Breast epithelium (tissue), 4 donors: ENCODE results near the gene PTPRZ1. TPM values are rescaled to one million over a fixed set of nuclear protein-coding genes. Genes with fewer than 3 reads are reported as not detected.

Source experiments
- DNase-seq, 2 donors: peaks; one replicate each; pipeline ENCODE4 v3.0.0-alpha.2; 2019; ENCODE audit warnings: low spot score in 2 of 2
- H3K27ac ChIP-seq, 2 donors: fragments of 200-600 bp; sonication (generic) in 1 of 2; one replicate each; pipeline ENCODE4 v1.5.1; 2016 to 2019; ENCODE audit warnings: mild to moderate bottlenecking in 1 of 2
- H3K27me3 ChIP-seq, 2 donors: fragments of 200-600 bp; sonication (generic) in 1 of 2; one replicate each; pipeline versions ENCODE4 v1.5.1 to v1.6.0; 2017 to 2019; ENCODE audit warnings: control low read depth in 1 of 2, mild to moderate bottlenecking in 1 of 2
- H3K36me3 ChIP-seq: fragments of 200-600 bp; one replicate; pipeline ENCODE4 v1.5.1; 2019
- H3K4me1 ChIP-seq, 2 donors: fragments of 200-600 bp; sonication (generic); one replicate each; pipeline ENCODE4 v1.5.1; 2016 to 2019; ENCODE audit warnings: control low read depth in 1 of 2
- H3K4me3 ChIP-seq, 3 donors: fragments of 200-600 bp; sonication (generic); 1 replicate in 2 of 3; 2 replicates in 1 of 3; pipeline ENCODE4 v1.5.1; 2016 to 2019; ENCODE audit warnings: mild to moderate bottlenecking in 3 of 3, moderate library complexity in 2 of 3
- H3K9me3 ChIP-seq, 2 donors: fragments of 200-600 bp; sonication (generic) in 1 of 2; one replicate each; pipeline ENCODE4 v1.5.1; 2016 to 2019; ENCODE audit warnings: control low read depth in 1 of 2
- POLR2A ChIP-seq: fragments of 450-650 bp; IDR thresholded peaks from one replicate; pipeline ENCODE4 v1.6.1; 2016; ENCODE audit warnings: antibody characterized with exemption, mild to moderate bottlenecking, moderate library complexity
- POLR2AphosphoS5 ChIP-seq, 3 donors: sonication (generic); formaldehyde crosslinking; IDR thresholded peaks; one replicate each; pipeline ENCODE4 v1.6.1; 2017; ENCODE audit warnings: antibody characterized with exemption in 3 of 3
- intact Hi-C: fragments of 100-400 bp; cut with DNase I; formaldehyde crosslinking; loops from one replicate; pipeline ENCODE4 v1.15.1; 2023; ENCODE audit warnings: low total_unique reads
- total RNA-seq, 3 donors: library from RNA; depleted of rRNA; stranded (reverse); fragments of >200 nt; gene quantifications; one replicate each; pipeline ENCODE4 v1.1.0, GENCODE V29; 2016
- TF ChIP-seq, protein P1 (sequence below), 3 donors: fragments of 450-650 bp; IDR thresholded peaks; one replicate each; pipeline ENCODE4 v1.5.1; 2016 to 2017; ENCODE audit warnings: antibody characterized with exemption in 3 of 3, mild to moderate bottlenecking in 3 of 3, moderate library complexity in 3 of 3

The PTPRZ1 gene
- total RNA-seq, 3 donors from 2014 or later, result 0.48 to 36.9 (median 32.1) TPM

DNA sequence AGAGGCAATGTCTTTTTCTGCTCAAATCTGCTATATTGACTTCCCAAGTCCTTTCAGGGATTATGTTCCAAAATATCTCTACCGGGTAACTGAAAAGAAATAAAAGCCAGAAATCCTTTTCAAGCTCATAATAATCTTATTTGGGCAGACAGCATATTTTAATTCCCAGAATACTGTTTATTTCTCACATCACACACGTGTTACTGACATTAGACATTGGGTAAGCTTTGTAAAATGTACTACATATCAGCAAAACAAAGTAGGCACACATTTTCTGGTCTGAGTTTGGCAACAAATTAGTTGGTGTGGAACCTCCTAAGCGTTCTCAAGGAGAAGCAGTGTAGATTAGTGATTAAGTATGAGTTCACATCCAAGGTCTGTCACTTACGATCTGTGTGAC, 10.4 kb upstream of the PTPRZ1 start:
- no peak for DNase-seq
- intact Hi-C loops, result no loop called here
- Histone ChIP-seq H3K9me3 (no peaks in the 10 kb centered on the region), H3K27ac (no peak overlapping the region), H3K36me3 (no peaks in the 10 kb centered on the region), H3K4me1 (no peaks in the 10 kb centered on the region), H3K27me3 (no peaks in the 10 kb centered on the region), H3K4me3 (no peak overlapping the region)
- TF ChIP-seq POLR2A, result no peak
- TF ChIP-seq POLR2AphosphoS5 (IDR thresholded peaks at IDR 0.05), result no peak
- TF ChIP-seq, protein P1, sequence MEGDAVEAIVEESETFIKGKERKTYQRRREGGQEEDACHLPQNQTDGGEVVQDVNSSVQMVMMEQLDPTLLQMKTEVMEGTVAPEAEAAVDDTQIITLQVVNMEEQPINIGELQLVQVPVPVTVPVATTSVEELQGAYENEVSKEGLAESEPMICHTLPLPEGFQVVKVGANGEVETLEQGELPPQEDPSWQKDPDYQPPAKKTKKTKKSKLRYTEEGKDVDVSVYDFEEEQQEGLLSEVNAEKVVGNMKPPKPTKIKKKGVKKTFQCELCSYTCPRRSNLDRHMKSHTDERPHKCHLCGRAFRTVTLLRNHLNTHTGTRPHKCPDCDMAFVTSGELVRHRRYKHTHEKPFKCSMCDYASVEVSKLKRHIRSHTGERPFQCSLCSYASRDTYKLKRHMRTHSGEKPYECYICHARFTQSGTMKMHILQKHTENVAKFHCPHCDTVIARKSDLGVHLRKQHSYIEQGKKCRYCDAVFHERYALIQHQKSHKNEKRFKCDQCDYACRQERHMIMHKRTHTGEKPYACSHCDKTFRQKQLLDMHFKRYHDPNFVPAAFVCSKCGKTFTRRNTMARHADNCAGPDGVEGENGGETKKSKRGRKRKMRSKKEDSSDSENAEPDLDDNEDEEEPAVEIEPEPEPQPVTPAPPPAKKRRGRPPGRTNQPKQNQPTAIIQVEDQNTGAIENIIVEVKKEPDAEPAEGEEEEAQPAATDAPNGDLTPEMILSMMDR (IDR thresholded peaks at IDR 0.05), result no peak

DNA sequence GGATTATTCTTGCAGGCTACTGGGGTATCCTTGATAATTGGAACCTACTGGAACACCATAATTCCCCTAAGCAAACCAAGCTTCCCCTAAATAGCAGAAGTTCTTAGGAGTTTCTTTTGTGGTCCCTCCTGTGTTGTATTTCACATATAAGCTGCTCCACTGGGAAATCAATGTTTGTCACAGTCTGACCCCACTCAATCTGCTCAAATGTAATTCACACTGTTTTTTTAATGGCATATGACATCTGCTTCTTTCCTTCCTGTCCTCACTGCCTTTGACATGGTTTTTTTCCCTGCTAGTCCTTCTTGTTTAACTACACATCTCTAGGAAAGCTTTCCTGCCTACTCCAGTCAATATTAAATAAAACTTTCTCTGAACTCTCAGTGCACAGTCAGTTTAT, 1.8 kb upstream of the PTPRZ1 start:
- H3K27me3 ChIP-seq, result peaks cover 0 to 5% of the 10 kb centered on the region in 2 donors
- H3K27ac ChIP-seq, result no peak overlapping the region
- H3K9me3 ChIP-seq, result no peaks in the 10 kb centered on the region
- no peak for DNase-seq
- no peak for TF ChIP-seq POLR2A
- no peak for TF ChIP-seq POLR2AphosphoS5 (IDR thresholded peaks at IDR 0.05)
- intact Hi-C loops, result no loop called here
- no peaks in the 10 kb centered on the region for H3K4me1 ChIP-seq
- no peaks in the 10 kb centered on the region for H3K36me3 ChIP-seq
- H3K4me3 ChIP-seq, result no peak overlapping the region

DNA sequence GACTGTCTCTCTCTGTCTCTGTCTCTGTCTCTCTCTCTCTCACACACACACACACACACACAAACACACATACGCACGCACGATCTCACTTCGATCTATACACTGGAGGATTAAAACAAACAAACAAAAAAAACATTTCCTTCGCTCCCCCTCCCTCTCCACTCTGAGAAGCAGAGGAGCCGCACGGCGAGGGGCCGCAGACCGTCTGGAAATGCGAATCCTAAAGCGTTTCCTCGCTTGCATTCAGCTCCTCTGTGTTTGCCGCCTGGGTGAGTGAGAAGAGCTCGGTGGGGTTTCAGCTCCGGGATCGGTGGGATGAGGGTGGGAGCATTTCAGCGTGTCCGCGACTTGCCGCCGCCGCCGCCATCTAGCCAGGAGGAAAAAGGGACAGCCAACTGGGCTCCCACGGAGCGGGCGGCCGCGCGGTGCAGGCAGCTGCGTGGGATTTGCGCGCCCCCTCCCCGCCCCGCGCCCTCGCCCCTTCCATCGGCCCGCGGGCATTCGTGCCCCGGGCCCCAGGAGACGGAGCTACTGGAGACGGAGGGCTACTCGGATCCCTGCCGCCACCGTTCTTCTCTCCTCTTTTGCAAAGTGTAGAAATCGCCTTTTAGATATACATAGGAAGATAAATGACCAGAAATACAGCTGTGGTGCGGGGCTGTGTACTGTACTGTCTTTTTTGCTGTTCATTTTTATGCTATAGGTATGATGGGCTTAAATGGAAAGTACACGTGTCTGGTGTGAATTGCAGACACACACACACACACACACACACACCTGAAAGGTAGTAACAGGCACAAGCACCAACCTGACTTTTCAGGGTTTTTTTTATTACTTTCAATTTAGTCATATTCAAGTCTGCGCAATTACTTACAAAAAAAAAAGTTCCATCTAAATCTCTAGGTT, 581 bp downstream of the PTPRZ1 start:
- Histone ChIP-seq H3K27ac (peak overlapping the region; percentile 26 to 64), H3K4me1 (no peaks in the 10 kb centered on the region), H3K36me3 (no peaks in the 10 kb centered on the region), H3K9me3 (no peaks in the 10 kb centered on the region), H3K4me3 (peak overlapping the region; percentile 52 to 76 (median 66)), H3K27me3 (peaks cover 0 to 5% of the 10 kb centered on the region in 2 donors)
- intact Hi-C loops, result no loop called here
- DNase-seq, result no peak
- TF ChIP-seq POLR2A (no peak), POLR2AphosphoS5 (IDR thresholded peaks at IDR 0.05) (no peak)
- TF ChIP-seq, protein P1 (IDR thresholded peaks at IDR 0.05), result no peak

DNA sequence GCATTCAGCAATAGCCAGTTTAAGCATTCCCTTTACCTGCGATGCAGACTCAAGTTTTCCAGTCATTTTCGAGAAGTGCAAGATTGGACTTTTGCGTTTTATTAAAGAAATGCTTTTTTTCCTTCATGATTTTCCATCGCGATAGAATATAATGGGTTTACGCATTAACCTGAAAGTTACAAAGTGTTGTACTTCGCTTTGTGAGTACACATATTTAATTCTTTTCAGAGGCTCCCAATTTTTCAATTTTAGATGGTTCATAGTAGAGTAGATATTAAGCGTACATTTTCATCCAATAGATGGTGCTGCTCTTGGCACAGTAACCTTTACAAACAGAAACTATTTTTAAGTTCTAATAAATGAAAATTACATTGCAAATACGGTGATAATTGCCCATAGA, 1.3 kb downstream of the PTPRZ1 start:
- peak overlapping the region; percentile 52 to 76 (median 66) for H3K4me3 ChIP-seq
- H3K9me3 ChIP-seq, result no peaks in the 10 kb centered on the region
- H3K27me3 ChIP-seq, result peaks cover 0 to 5% of the 10 kb centered on the region in 2 donors
- DNase-seq, result no peak
- no peak overlapping the region for H3K27ac ChIP-seq
- intact Hi-C loops, result no loop called here
- no peaks in the 10 kb centered on the region for H3K4me1 ChIP-seq
- no peak for TF ChIP-seq POLR2AphosphoS5 (IDR thresholded peaks at IDR 0.05)
- TF ChIP-seq, protein P1 (IDR thresholded peaks at IDR 0.05), result no peak
- no peak for TF ChIP-seq POLR2A
- H3K36me3 ChIP-seq, result no peaks in the 10 kb centered on the region

DNA sequence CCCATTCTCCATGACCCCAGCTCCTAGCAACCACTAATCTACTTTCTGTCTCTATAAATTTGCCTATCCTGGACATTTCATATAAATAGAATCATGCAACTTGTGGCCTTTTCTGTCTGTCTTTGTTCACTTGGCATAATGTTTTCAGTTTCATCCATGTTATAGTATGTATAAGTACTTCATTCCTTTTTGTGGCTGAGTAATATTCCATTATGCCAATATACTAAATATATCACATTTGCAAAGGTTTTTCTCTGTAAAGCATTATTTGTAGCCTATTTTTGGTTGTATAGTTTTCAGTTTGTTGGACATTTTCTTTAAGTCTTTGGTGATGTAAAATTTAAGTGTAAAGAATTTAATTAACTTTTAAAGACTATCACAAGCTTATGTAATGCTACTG, 2.2 kb downstream of the PTPRZ1 start:
- TF ChIP-seq POLR2AphosphoS5 (IDR thresholded peaks at IDR 0.05) (no peak), POLR2A (no peak)
- TF ChIP-seq, protein P1 (IDR thresholded peaks at IDR 0.05), result no peak
- H3K9me3 ChIP-seq, result no peaks in the 10 kb centered on the region
- DNase-seq, result no peak
- intact Hi-C loops, result no loop called here
- no peak overlapping the region for H3K4me3 ChIP-seq
- no peak overlapping the region for H3K27ac ChIP-seq
- H3K36me3 ChIP-seq, result no peaks in the 10 kb centered on the region
- H3K27me3 ChIP-seq, result peaks cover 0 to 5% of the 10 kb centered on the region in 2 donors
- H3K4me1 ChIP-seq, result no peaks in the 10 kb centered on the region
